Tibial artery (tissue), 4 donors: ENCODE measurements around the gene ACTR5.
"Not testable (repeated sequence)": the region's sequence is repeated elsewhere in the genome, so short reads cannot be mapped to it uniquely, and the experiment has no call there.

Experiments
- DNase-seq, 2 donors: peaks; one replicate each; pipeline ENCODE4 v3.0.0-alpha.2; 2019
- H3K27ac ChIP-seq, 2 donors: fragments of 200-600 bp; sonication (generic) in 1 of 2; 1 replicate in 1 of 2; 2 replicates in 1 of 2; pipeline ENCODE4 v1.5.1; 2018 to 2019; ENCODE audit warnings: mild to moderate bottlenecking in 1 of 2
- H3K27me3 ChIP-seq, 2 donors: fragments of 200-600 bp; sonication (generic) in 1 of 2; one replicate each; pipeline versions ENCODE4 v1.5.1 to v1.6.0; 2016 to 2019
- H3K36me3 ChIP-seq, 3 donors: fragments of 200-600 bp; sonication (generic) in 2 of 3; one replicate each; pipeline ENCODE4 v1.5.1; 2016 to 2019; ENCODE audit warnings: mild to moderate bottlenecking in 2 of 3
- H3K4me1 ChIP-seq, 4 donors: fragments of 200-600 bp; sonication (generic) in 2 of 4; 1 replicate in 3 of 4; 2 replicates in 1 of 4; pipeline ENCODE4 v1.5.1; 2016 to 2019
- H3K4me3 ChIP-seq, 2 donors: fragments of 200-600 bp; sonication (generic) in 1 of 2; 1 replicate in 1 of 2; 2 replicates in 1 of 2; pipeline ENCODE4 v1.5.1; 2018 to 2019; ENCODE audit warnings: mild to moderate bottlenecking in 2 of 2
- H3K9me3 ChIP-seq, 3 donors: fragments of 200-600 bp; sonication (generic) in 1 of 3; one replicate each; pipeline ENCODE4 v1.5.1; 2016 to 2019
- intact Hi-C: fragments of 100-400 bp; cut with DNase I; formaldehyde crosslinking; loops from one replicate; pipeline ENCODE4 v1.15.0; 2023; ENCODE audit warnings: low total_unique reads
- TF ChIP-seq, protein P1 (sequence below), 2 experiments: fragments of 200-600 bp in 1 of 2; fragments of 450-650 bp in 1 of 2; IDR thresholded peaks; one replicate each; pipeline ENCODE4 v1.5.1; 2017 to 2019; ENCODE audit warnings: antibody characterized with exemption in 2 of 2, mild to moderate bottlenecking in 1 of 2, moderate library complexity in 1 of 2

Gene ACTR5

DNA sequence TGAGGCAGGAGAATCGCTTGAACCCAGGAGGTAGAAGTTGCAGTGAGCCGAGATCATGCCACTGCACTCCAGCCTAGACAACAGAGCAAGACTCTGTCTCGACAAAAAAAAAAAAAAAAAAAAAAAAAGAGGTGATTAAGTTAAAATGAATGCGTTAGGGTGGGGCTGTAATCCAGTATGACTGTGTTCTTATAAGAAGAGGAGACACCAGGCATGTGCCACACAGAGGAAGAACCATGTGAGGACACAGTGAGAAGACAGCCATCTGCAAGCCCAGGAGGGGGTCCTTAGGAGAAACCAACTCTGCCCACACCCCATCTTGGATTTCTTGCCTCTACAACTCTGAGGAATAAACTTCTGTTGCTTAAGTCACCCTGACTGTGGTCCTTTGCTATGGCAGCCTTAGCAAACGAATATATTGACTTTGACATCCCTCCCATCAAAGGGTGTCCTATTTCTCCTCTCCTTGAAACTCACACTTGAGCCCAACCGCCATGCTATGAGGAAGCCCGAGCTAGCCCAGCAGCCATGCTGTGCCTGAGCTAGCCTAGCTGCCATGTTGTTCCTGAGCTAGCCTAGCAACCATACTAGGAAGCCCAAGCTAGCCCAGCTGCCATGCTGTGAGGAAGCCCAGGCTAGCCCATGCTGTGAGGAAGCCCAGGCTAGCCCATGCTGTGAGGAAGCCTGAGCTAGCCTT lies 41.4 kb downstream of the ACTR5 start:
- H3K27ac ChIP-seq: no peak overlapping the region
- peaks cover 0 to 6% (median 0%) of the 10 kb centered on the region in 3 donors for H3K9me3 ChIP-seq
- H3K4me1 ChIP-seq: no peaks in the 10 kb centered on the region
- intact Hi-C loops: no loop called here
- no peak for DNase-seq
- TF ChIP-seq, protein P1, sequence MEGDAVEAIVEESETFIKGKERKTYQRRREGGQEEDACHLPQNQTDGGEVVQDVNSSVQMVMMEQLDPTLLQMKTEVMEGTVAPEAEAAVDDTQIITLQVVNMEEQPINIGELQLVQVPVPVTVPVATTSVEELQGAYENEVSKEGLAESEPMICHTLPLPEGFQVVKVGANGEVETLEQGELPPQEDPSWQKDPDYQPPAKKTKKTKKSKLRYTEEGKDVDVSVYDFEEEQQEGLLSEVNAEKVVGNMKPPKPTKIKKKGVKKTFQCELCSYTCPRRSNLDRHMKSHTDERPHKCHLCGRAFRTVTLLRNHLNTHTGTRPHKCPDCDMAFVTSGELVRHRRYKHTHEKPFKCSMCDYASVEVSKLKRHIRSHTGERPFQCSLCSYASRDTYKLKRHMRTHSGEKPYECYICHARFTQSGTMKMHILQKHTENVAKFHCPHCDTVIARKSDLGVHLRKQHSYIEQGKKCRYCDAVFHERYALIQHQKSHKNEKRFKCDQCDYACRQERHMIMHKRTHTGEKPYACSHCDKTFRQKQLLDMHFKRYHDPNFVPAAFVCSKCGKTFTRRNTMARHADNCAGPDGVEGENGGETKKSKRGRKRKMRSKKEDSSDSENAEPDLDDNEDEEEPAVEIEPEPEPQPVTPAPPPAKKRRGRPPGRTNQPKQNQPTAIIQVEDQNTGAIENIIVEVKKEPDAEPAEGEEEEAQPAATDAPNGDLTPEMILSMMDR (IDR thresholded peaks at IDR 0.05): no peak
- peaks cover 0 to 3% (median 0%) of the 10 kb centered on the region in 3 donors for H3K36me3 ChIP-seq
- no peak overlapping the region for H3K4me3 ChIP-seq
- peaks cover 0 to 5% of the 10 kb centered on the region in 2 donors for H3K27me3 ChIP-seq

DNA sequence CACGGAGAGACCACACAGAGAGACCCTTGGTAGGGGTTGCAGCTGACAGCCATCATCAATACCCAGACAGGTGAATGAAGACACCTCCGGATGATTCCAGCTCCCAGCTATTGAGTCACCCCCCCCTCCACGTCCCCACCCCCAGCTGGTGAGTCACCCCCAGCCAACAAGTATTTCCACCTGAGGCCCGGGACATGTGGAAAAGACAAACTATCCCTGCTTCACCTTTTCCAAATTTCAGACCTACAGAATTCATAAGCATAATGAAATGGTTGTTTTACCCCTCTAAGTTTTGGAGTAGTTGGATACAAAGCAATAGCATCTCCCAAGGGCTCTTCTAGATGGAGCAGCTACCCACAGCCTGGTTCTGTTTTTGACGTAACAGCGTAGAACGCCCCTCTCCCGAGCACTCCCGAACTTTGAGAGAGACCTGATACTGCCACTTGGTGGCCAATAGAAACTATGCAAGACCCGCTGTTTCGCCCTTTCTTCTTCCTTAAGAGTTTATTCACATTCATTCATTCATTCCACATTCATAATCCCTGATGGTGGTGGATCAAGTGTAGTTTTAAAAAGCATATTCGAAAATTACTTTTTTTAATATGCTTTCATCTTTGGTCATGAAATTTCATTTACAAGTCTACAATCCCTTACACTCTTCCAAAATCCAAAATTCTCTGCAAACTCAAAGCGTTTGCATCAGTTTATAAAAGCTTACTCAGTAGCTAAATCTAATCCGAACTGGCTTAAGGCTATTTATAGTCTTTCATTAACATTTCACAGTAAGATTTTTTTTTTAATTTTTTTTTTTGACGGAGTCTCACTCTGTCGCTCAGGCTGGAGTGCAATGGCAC lies 42.2 kb downstream of the ACTR5 start:
- Histone ChIP-seq H3K4me3 (no peak overlapping the region), H3K9me3 (peaks cover 0 to 6% (median 0%) of the 10 kb centered on the region in 3 donors), H3K36me3 (peaks cover 0 to 3% (median 0%) of the 10 kb centered on the region in 3 donors), H3K27ac (no peak overlapping the region), H3K27me3 (peaks cover 0 to 6% of the 10 kb centered on the region in 2 donors), H3K4me1 (no peaks in the 10 kb centered on the region)
- intact Hi-C loops: no loop called here
- TF ChIP-seq, protein P1 (IDR thresholded peaks at IDR 0.05): peak; percentile 59 to 62
- DNase-seq: no peak

DNA sequence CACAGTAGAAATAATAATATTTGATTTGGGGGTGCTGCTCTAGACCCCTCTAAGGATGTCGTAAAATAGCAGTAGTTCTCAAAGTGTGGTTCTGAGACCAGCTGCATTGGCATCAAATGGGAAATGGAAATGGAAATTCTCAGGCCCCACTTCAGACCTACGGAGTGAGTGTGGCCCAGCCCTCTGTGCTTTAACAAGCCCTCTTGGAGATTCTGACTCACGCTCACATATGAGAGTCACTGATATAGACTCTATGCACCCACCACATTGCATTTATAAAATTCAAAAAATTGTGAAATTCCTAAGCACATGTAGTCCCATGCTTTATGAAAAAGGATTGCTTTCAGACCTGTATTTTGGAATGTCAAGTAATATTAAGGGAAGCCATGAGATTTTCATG lies 43.0 kb downstream of the ACTR5 start:
- Histone ChIP-seq H3K36me3 (peaks cover 0 to 3% (median 0%) of the 10 kb centered on the region in 3 donors), H3K4me1 (no peaks in the 10 kb centered on the region), H3K9me3 (peaks cover 0 to 6% (median 0%) of the 10 kb centered on the region in 3 donors), H3K4me3 (no peak overlapping the region), H3K27me3 (peaks cover 0 to 13% of the 10 kb centered on the region in 2 donors), H3K27ac (no peak overlapping the region)
- intact Hi-C loops: no loop called here
- DNase-seq: no peak
- TF ChIP-seq, protein P1 (IDR thresholded peaks at IDR 0.05): no peak

DNA sequence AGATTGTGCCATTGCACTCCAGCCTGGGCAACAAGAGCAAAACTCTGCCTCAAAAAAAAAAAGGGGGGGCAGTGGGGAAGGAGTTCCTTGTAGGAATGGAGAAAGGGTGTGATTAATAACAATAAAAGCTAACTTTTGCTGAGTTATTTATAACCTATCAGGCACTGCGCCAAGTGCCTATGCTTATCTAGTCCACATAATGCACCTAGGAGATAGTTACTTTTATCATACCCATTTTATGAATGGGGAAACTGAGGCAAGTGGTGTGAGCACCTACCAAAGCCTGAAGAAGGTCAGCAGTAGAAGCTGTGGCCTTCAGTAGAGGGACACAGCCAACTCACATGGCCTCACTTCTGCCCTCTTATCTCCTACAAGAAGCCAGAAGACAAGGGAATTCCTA lies 43.7 kb downstream of the ACTR5 start:
- H3K4me1 ChIP-seq: no peaks in the 10 kb centered on the region
- no peak for DNase-seq
- peaks cover 0 to 3% (median 0%) of the 10 kb centered on the region in 3 donors for H3K36me3 ChIP-seq
- TF ChIP-seq, protein P1 (IDR thresholded peaks at IDR 0.05): no peak
- peaks cover 0 to 6% (median 0%) of the 10 kb centered on the region in 3 donors for H3K9me3 ChIP-seq
- no peak overlapping the region for H3K27ac ChIP-seq
- intact Hi-C loops: no loop called here
- peaks cover 0 to 13% of the 10 kb centered on the region in 2 donors for H3K27me3 ChIP-seq
- no peak overlapping the region for H3K4me3 ChIP-seq

DNA sequence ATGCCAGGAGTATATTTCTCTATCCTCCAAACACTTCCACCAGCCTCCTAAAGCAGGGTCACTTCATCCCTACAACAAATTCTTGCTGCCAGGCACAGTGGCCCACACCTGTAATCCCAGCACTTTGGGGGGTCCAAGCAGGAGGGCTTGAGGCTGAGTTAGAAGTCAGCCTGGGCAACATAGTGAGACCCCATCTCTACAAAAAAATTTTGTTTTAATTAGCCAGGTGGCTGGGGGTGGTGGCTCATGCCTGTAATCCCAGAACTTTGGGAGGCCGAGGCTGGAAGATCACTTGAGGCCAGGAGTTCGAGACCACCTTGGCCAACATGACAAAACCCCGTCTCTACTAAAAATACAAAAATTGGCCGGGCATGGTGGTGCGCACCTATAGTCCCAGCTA lies 45.8 kb downstream of the ACTR5 start:
- H3K36me3 ChIP-seq, H3K27ac ChIP-seq, H3K4me3 ChIP-seq, intact Hi-C loops, DNase-seq, H3K9me3 ChIP-seq, H3K4me1 ChIP-seq: not testable (repeated sequence)
- H3K27me3 ChIP-seq: peaks cover 0 to 13% of the 10 kb centered on the region in 2 donors

DNA sequence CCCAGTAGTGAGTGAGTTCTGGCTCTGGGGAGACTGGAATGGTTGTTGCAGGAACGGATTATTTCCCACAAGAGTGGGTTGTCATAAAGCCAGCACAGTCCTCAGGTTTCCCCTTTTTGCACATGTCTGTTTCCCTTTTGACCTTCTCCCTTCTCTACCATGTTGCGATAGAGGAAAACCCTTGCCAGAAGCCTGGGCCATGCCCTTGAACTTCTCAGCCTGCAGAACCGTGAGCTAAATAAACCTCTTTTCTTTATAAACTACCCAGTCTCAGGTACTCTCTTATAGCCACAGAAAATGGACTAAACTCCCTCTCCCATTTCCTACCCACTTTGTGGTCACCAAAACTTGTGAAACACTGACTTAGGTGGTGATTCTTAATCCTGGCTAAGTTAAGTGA lies 50.0 kb downstream of the ACTR5 start:
- TF ChIP-seq, protein P1 (IDR thresholded peaks at IDR 0.05): no peak
- Histone ChIP-seq H3K4me1 (no peaks in the 10 kb centered on the region), H3K27ac (no peak overlapping the region), H3K9me3 (no peaks in the 10 kb centered on the region), H3K36me3 (no peaks in the 10 kb centered on the region), H3K4me3 (no peak overlapping the region), H3K27me3 (peaks cover 0 to 8% of the 10 kb centered on the region in 2 donors)
- intact Hi-C loops: no loop called here
- DNase-seq: no peak
